Epithelial cell of proximal tubule (primary cell): ENCODE results near the gene ARMC9. TPM values are rescaled to one million over a fixed set of nuclear protein-coding genes. Genes with fewer than 3 reads are reported as not detected.
"Not testable (repeated sequence)": the region's sequence is repeated elsewhere in the genome, so short reads cannot be mapped to it uniquely, and the experiment has no call there.

Experiments used
- DNase-seq: peaks from one replicate; pipeline ENCODE4 v3.0.0-alpha.2; 2011; ENCODE audit warnings: low read depth
- H3K4me3 ChIP-seq: 2 replicates; pipeline ENCODE4 v1.5.1; 2011; ENCODE audit warnings: low read depth, mild to moderate bottlenecking, low read length
- total RNA-seq: library from RNA; depleted of rRNA; stranded (reverse); fragments of >200 nt; gene quantifications from 2 replicates; pipeline ENCODE4 v1.2.3, GENCODE V29; 2015
- TF ChIP-seq, protein P1 (sequence below): conservative IDR thresholded peaks from 2 replicates; pipeline ENCODE4 v1.5.1; 2012; ENCODE audit warnings: low read depth, mild to moderate bottlenecking, low read length

The ARMC9 gene
- total RNA-seq, 1 donor from 2014 or later = 12.6 TPM

DNA sequence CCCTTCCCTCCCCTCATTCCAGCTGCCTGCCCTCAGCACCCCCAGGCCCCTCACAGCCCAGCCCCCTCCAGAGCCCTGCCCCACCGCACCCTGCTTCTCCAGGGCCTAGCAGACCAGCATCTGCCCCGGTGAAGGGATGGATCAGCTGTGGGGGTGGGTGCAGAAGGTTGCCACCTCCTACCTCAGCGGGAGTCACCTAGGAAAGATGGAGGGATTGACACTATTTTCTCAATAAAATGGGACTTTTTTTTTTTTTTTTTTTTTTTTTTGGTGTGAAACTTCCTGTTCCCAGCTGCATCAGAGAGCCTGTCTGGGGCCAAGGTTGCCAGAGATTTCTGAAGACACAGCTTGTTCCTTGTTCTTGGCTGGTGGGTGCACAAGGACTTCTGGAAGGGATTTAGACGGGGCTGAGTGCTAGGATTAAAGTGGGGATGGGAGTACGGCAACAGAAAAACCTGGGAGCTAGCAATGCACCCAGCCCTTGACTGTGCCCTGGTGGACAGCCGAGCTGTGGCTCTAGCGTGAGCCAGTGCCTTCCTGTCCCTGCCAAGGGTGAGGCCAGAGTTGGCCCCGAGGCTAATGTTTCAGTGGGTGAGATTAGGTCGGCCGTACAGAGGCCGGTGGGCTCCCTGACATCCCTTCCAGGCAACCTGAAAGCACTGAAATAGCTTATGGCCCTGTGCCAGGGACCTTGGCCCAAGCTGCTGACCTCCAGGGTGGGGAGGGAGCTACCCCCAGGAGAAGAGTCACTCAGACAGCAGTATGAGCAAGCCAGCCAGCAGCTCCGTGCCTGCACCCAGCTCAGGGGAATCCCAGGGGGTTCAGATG, 201.6 kb downstream of the ARMC9 start:
- no peak overlapping the region for H3K4me3 ChIP-seq
- TF ChIP-seq, protein P1, sequence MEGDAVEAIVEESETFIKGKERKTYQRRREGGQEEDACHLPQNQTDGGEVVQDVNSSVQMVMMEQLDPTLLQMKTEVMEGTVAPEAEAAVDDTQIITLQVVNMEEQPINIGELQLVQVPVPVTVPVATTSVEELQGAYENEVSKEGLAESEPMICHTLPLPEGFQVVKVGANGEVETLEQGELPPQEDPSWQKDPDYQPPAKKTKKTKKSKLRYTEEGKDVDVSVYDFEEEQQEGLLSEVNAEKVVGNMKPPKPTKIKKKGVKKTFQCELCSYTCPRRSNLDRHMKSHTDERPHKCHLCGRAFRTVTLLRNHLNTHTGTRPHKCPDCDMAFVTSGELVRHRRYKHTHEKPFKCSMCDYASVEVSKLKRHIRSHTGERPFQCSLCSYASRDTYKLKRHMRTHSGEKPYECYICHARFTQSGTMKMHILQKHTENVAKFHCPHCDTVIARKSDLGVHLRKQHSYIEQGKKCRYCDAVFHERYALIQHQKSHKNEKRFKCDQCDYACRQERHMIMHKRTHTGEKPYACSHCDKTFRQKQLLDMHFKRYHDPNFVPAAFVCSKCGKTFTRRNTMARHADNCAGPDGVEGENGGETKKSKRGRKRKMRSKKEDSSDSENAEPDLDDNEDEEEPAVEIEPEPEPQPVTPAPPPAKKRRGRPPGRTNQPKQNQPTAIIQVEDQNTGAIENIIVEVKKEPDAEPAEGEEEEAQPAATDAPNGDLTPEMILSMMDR = peak; percentile 18
- DNase-seq = no peak

GRCh38 chr2:231400681-231401080, 202.2 kb downstream of the ARMC9 start:
- not testable (repeated sequence) for DNase-seq, H3K4me3 ChIP-seq
- TF ChIP-seq, protein P1 = peak; percentile 8

- DNase-seq, H3K4me3 ChIP-seq: not testable (repeated sequence)
Measured at GRCh38 chr2:231401101-231401500, 202.7 kb downstream of the ARMC9 start.

DNA sequence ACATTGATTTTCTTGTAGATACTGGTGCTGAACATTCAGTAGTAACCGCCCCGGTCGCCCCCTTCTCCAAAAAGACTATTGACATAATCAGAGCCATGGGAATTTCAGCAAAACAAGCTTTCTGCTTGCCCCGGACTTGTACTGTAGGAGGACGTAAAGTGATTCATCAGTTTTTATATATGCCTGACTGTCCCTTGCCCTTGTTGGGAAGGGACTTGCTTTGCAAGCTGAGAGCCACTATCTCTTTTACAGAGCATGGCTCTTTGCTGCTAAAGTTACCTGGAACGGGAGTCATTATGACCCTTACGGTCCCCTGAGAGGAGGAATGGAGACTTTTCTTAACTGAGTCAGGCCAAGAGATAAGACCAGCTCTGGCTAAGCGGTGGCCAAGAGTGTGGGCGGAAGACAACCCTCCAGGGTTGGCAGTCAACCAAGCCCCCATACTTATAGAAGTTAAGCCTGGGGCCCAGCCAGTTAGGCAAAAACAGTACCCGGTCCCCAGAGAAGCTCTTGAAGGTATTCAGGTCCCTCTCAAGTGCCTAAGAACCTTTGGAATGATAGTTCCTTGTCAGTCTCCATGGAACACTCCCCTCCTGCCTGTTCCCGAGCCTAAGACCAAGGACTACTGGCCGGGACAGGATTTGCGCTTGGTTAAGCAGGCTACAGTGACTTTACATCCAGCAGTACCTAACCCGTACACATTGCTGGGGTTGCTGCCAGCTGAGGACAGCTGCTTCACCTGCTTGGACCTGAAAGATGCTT, 205.2 kb downstream of the ARMC9 start:
- DNase-seq, H3K4me3 ChIP-seq: not testable (repeated sequence)

- not testable (repeated sequence) for DNase-seq, H3K4me3 ChIP-seq
Measured at GRCh38 chr2:231404183-231404578, 205.8 kb downstream of the ARMC9 start.

- TF ChIP-seq, protein P1 = peak; percentile 47
- H3K4me3 ChIP-seq, DNase-seq: not testable (repeated sequence)
Measured at GRCh38 chr2:231405601-231406367, 207.4 kb downstream of the ARMC9 start.

- H3K4me3 ChIP-seq, DNase-seq: not testable (repeated sequence)
Measured at GRCh38 chr2:231407686-231408085, 209.3 kb downstream of the ARMC9 start.

- DNase-seq, H3K4me3 ChIP-seq: not testable (repeated sequence)
Measured at GRCh38 chr2:231408304-231408703, 209.9 kb downstream of the ARMC9 start.

GRCh38 chr2:231409776-231410175, 211.3 kb downstream of the ARMC9 start:
- no peak for DNase-seq
- H3K4me3 ChIP-seq = no peak overlapping the region
- TF ChIP-seq, protein P1 = no peak
